D341Med (cell line): ENCODE results near the gene CCDC187.
"Not testable (repeated sequence)": the region's sequence is repeated elsewhere in the genome, so short reads cannot be mapped to it uniquely, and the experiment has no call there.

Source experiments
- DNase-seq: peaks from one replicate; pipeline ENCODE4 v3.0.0; 2012; ENCODE audit warnings: low spot score

Gene CCDC187

DNA sequence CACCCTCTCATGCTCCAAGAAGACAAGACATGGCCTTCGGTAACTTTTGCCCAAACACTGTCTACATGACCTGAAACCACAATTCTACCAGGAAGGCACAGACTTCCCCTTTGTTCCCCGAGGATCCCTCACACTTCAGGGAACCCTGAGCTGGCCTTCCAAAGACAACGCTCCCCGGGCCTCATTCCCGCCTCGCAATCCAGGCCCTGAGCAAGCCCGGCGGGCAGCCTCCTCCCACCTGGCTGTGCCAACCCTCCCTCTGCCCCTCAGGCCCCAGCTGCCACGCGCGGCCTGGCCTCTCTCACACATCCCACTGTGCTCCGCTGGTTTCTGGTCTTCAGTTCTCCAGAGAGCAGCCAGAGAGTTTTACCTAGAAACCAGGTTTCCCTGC, 65.6 kb downstream of the CCDC187 start:
- DNase-seq, result no peak

DNA sequence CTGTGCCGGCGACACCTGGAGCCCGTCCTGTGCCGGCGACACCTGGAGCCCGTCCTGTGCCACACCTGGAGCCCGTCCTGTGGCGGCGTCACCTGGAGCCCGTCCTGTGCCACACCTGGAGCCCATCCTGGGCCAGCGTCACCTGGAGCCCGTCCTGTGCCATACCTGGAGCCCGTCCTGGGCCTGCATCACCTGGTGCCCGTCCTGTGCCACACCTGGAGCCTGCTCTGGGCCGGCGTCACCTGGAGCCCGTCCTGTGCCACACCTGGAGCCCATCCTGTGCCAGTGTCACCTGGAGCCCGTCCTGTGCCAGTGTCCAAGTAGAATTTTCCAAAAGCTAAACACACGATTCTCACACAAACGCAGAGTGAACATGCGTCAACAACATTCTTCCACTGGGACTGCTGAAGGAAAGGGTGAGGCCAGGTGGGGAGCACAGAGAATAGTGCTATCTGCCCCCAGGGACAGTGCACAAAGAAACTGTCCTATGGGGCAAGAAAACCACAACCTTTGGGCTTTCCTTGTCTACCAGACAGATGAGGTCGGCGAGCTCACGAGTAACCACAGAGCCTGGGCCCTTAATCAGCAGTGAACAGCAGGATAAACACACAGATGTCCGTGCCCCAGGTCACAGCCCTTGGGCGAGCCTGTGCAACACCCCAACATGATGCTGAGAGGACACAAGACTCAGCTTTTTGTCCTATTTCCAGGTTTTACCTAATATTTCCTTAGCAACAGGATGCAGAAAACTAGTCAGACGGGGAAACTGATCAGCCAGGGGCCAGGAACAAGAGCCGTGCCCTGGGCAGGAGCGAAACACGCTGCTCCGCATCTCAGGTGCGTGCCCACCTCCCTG, 66.2 kb downstream of the CCDC187 start:
- DNase-seq, result no peak

DNA sequence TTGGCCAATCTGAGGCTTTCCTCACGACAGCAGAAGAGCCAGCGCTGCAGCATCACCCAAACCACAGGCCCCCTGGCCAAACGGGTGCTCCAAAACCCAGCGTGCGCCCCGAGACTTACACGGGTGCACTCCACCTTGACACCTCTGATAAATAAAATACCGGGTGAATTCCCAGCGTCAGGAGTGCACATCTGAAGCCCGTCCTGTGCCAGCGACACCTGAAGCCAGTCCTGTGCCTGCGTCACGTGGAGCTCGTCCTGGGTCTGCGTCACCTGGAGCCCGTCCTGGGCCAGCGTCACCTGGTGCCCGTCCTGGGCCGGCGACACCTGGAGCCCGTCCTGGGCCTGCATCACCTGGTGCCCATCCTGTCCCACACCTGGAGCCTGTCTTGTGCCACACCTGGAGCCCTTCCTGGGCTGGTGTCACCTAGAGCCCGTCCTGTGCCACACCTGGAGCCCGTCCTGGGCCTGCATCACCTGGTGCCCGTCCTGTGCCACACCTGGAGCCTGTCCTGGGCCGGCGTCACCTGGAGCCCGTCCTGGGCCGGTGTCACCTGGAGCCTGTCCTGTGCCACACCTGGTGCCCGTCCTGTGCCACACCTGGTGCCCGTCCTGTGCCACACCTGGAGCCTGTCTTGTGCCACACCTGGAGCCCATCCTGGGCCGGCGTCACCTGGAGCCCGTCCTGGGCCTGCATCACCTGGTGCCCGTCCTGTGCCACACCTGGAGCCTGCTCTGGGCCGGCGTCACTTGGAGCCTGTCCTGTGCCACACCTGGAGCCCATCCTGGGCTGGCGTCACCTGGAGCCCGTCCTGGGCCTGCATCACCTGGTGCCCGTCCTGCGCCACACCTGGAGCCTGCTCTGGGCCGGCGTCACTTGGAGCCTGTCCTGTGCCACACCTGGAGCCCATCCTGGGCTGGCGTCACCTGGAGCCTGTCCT, 67.2 kb downstream of the CCDC187 start:
- DNase-seq, result not testable (repeated sequence)

DNA sequence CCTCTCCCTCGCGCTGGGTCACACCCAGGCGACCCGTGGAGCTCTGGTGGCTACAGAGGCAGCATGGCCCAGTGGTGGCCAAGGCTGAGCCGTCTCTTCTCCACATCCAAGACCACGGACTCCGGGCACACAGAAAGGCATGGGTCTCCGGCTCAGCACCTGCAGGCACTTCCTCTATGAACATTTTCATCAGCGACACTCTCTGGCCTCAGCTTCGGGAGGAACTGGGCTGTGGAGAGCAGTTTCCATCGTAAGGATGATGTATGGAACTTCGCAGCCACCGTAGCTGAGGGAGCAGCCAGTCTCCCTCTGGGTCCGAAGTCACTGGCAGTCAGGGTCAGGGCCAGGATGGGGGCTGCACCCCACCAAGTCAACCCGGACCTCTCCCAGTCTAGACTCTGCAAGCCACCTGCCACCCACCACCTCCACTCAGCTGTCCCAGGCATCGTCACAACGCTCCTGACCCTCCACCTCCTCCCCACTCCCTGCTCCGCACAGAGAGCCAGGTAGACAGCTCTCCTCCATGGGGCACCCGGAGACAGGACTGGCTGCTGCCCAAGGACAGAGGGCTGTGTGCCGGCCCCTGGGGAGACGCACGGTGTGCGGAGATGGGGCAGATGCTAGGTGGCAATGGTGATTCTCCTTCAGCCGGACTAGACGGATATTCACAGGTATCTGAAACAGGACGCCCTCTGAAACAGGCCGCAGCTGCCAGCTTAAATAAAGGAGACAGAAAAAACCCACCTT, 68.0 kb downstream of the CCDC187 start:
- no peak for DNase-seq

DNA sequence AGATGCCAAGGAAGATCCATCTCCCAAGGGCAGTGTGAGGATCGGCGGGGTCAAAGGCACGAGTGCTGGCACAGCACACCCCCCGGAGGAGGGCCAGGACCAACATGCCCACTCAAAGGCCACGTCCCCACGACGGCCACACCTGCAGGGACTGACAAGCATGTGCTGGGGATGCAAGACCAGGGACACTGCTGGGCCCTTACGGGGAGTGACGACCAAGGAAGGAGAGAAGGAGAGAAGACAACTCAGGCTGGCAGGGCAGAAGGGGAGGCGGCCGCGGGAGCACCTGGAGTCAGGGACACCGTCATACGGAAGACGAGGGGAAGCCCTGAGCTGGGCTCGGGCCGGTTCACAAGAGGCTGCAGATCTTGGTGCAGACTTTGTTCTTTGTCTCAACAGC, 68.7 kb downstream of the CCDC187 start:
- no peak for DNase-seq

DNA sequence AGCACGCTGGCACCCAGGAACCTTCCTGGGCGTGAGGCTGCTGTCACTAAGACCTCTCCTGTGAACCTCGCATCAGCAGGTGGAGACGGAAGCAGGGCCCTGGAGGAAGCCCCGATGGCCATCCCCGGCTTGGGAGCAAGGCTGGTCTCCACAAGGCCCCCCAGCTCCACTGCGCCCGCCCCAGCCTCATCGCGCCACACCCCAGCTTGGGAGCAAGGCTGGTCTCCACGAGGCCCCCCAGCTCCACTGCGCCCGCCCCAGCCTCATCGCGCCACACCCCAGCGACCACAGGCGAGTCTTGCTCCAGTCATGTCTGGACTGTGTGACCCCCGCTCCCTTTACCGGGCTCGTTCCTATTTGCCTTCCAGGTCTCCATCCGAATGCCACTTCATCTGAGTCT, 69.3 kb downstream of the CCDC187 start:
- no peak for DNase-seq

DNA sequence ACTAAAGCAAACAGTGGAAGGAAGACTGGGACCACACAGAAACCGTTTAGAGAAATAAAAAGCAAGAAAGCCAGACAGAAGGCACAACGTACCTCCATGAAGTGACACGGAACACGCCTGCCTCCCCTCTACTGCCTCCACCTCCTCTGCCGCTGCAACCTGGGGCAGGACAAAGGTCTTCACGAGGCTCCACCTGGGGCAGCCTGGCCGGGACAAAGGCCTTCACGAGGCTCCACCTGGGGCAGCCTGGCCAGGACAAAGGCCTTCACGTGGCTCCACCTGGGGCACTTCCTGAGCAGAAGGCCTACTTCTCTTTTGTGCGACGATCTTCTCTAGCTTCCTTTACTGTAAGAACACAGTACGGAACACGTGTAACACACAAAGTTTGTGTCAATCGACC, 70.0 kb downstream of the CCDC187 start:
- DNase-seq, result no peak

DNA sequence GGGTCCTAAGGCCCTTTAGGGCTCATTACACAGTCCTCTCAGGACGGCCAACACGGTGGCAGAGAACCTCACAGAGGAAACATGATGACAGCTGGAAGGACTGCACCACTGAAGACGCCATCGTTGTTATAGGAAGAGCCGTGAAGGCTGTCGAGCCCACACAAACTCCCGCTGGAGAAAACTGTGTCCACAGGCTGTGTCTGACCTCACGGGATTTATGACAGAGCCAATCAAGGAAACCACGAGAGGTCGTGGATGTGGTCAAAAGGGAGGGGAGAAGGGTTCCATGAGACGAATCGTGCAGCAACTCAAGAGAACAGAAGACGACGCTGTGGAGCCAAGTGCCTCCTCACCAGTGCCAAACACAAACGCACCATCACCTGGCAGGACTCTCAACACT, 70.5 kb downstream of the CCDC187 start:
- DNase-seq, result no peak

DNA sequence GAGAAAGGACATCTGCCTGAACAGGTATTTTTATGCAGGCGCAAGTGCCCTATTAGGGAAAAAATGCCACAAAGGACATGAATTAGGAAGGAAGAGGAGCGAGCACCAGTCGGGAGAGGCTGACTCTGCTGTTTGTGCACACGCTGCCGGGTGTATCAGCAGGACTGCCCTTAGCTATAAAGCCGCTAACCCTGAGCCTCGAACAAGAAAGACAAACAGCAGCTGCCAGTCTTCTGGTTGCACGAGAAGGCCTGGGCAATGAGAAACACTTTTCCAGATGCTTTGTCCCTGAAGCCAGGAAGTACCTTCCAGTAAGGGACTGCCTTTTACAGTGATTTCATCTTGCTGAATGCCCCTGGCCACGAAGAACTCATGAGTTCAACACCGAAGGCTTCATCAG, 70.9 kb downstream of the CCDC187 start:
- DNase-seq, result no peak

DNA sequence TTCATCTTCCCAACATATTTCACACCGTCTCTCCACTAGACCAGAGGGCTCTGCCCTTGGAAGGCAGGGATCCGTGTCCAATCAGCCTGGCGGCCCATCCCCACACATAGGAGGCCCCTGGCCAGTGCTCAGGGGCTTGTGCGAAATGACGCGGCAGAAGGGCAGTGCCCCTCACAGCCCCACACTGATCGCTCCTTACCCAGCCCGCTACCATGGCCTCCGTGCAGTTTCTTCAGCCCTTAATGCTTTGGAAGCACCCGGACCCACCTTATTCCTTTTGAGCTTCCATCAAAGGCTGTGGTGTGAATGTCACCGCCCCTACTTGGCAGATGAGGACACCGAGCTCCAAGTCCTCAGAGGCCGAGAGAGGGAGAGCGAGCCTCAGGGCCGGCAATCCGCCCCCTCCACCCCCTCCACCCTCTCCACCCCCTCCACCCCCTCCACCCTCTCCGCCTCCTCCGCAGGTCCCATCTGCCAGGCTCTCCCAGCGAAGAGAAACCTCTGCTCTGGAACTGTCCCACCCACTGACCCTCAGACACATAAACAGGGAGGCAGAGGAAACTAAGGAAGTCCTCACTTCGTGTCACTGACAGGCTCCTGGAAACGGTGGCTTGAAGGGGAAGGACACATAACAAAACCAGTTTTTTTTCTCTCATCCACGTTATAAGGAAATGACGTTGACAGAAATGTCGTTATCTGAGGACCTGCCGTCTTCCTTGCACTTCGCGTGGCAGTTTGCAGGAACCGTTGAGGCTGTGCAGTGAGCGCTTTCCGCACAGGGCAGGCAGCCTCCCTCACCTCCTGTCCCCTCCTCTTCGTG, 72.2 kb downstream of the CCDC187 start:
- DNase-seq, result no peak

DNA sequence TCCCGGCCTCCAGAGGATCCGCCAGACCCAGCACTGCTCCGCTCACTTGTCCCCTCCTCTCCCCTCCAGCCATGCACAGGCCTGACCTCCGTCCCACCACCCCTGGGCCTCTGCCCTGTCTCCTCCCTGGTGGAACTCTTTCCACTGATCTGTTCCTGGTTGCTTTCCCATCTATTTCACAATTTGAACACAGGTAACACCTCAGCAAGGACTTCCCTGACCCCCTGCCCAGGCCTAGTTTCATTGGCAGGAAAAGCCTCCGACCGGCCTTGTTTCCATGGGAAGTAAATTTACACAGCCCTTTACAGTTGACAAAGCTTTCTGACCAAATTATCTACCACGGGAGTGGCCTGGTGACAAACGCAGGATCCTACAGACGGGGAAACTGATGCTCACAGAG, 73.1 kb downstream of the CCDC187 start:
- DNase-seq, result no peak

DNA sequence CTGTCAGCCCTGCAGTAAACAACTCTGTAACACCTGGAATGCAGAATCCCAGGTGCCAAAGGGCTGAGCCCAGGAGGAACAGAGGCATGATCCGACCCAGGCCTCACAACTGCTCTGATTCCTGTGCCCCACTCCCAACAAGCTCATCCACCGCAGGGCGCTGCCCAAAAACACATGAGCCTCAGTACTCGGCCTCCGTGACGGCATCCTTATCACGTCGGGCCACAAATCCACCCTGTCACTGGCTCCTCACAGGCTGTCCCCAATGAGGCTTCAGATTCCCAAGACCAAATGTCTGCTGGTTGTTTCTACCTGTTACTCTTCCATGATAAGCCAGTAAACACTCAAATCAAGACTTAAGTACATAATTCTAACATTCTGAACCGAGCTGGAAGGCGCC, 73.5 kb downstream of the CCDC187 start:
- no peak for DNase-seq

DNA sequence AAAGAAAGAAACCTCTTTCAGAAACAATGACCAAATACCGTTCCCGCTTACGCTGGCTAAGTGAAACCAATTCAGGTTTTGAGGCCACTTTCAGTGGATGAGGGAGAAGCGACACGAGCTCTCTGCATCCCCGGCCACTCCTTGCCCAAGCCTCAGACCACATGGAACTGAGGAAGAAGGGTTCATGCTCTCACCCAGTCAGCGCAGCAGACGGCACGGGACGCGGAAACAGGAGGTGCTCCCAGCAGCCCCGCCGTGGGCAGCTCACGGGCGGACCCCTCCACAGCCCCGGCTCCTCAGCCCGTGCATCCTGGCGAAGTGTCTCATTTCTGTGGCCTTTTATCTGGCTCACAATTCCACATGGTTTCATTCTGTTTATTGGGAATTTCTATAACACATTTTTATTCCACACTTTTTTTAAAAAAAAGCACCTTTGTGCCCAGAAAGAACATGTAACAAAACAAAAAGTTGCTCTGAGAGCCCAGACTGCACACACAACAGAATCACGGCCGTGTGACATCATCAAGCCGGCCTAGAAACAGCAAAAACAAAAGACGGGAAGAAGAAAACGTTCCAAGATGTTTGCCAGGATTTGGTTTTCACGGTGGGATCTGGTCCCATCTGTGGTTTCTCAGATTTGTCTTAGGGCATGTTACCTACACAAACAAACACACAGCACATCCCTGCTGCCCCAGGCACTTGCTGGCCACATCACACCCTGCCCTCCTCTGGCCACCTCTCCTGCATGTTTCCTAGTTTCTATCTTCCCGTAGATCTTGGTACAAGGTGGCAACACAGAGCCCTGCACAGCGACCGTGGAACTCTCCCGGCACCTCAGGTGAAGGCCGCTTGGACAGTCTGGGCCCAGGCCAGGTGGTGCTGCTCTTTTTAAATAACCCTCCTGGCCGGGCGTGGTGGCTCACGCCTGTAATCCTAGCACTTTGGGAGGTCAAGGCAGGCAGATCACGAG, 74.5 kb downstream of the CCDC187 start:
- no peak for DNase-seq

DNA sequence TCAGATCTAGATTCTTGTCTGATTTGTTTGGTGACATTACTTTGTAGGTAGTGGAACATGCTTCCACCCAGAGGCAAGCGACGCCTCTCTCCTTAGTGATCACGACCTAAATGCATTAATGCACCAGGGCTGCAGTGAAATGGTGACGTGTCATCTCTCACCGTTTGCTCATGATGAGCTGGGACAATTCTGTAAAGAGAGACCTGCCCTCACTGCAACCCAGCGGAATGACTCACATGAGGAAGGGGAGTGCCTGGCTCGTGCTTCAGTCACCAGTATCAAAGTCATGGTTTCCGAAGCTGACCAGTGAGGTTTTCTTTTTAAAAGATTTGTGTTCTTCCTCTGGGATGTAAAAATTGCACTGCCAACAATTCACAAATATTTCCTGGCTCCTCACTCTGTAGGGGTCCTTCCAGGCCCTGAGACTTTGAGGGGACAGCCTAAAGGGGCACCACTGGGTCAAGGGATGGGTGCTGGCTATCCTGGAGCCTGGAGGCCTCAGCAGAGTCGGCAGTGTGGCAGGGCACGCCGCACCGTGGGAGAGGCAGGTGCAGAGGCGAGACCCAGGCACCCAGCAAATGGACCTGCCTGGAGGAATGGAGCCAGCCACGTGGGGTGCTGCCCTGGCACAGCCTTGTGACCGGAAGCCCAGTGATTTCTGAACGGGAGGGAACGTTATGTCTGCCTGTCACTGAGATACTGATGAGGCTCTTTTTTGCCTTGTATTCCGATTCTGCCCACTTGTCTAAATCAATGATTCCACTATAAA, 75.6 kb downstream of the CCDC187 start:
- DNase-seq, result no peak

DNA sequence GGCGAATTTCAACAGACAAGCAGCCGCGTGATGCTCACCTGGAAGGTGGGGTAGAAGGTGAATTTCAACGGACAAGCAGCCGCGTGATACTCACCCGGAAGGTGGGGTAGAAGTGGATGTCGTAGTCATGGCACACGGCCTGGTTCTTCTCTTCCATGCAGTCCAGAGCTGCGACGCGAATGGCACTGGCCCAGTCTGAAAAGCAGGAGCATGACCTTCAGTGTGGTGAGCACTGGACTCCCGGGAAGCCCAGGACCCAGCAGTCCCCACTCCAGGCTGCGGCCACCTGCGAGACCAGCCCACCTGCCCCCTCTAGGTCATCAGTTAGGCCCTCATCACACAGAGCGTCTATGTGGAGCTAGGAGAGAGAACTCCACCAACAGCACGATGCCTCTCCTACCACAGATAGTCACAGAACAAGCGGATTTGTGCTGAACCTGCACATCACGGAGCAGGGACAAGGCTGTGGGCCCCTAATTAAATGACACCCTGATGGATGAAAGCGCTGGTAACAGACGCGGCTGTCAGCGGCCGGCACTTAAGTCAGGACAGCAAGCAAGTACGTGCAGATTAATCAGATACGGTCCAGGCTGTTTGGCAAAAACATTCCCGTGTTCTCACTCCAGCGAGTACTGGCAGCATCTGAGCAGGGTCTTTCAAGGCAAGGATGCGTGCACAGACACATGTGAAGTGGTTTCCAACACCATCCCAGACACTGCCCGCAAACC, 77.0 kb downstream of the CCDC187 start:
- DNase-seq, result no peak

DNA sequence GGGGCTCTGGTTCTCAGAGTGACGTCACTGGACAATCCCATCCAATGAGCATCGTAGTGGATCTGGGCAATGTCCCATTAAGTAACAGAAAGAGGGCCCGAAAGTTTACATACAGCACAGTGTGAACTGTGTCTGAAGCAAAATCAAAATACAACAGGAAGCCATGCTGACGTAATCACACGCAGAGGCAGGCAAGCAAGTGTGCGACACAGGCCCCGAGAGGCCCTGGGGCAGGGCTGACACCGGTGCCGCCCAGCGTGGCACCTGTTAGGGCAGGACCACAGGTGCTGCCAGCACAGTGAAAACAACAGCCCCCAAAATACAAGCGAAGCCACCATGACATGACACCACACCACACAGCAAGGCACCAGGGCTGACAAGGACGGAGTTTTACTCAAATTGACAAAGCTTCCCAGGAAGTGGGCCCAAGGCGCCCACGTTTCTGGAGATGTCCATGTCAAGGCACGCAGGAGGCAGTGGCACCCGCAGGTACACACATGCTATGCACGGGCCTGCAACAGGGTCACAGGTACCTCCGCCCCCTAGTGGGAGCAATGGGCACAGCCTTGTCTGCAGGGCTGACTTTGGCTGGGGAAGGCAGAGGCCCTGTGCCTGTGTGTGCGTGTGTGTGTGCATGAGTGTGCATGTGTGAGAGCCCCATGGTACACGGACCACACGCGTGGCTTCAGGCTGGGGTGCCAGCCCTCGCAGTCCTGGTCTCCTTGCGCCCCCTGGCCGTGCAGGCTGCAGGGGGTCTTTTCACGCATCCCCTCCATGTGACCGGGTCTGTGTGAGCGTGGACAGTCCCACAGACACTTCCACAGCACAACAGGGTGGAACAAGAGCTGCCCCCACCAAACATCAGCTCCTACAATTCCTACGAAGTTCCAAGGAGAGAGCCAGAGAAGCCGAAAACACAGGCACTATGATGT, 77.9 kb downstream of the CCDC187 start:
- peak; percentile 87 for DNase-seq

DNA sequence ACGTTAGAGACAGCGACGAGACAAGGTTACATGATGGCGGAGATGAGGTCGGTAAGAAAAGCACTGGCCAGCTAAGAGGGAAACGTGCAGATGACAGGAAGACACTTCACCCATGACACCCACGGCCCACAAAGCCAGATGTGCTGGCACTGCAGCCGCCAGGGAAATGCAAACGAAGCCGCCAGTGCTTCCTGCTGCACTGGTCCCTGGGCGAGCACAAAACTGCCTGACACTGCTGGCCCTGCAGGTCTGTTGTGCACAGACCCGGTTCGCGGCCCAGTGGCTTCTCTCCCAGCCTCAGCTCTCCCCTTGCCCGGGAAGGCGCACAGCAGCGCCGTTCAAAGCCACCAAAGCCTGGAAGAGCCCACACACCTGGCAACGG, 78.5 kb downstream of the CCDC187 start:
- no peak for DNase-seq
